ENCODE data around the gene TUBA1A.
"Not testable (repeated sequence)": the region's sequence is repeated elsewhere in the genome, so short reads cannot be mapped to it uniquely, and the experiment has no call there.

Gene TUBA1A

GRCh38 chr12:49147384-49147783 is 41.5 kb downstream of the TUBA1A start:
- no peak for DNase-seq (ENCODE audit: low read depth)

GRCh38 chr12:49146406-49146805 is 42.5 kb downstream of the TUBA1A start:
- no peak for DNase-seq (ENCODE audit: low read depth)

GRCh38 chr12:49144384-49144783 is 44.5 kb downstream of the TUBA1A start:
- no peak for DNase-seq (ENCODE audit: low read depth)

GRCh38 chr12:49138999-49139398 is 49.9 kb downstream of the TUBA1A start:
- DNase-seq (ENCODE audit: low read depth) = no peak

- no peak for DNase-seq (ENCODE audit: low read depth)
Observed at GRCh38 chr12:49138587-49138986, 50.3 kb downstream of the TUBA1A start.

- no peak for DNase-seq (ENCODE audit: low read depth)
Observed at GRCh38 chr12:49137476-49137875, 51.4 kb downstream of the TUBA1A start.

- DNase-seq (ENCODE audit: low read depth) = not testable (repeated sequence)
Observed at GRCh38 chr12:49136997-49137396, 51.9 kb downstream of the TUBA1A start.

All from GM04504 (cell line).